Coronary artery (tissue), 2 donors: ENCODE measurements around the gene LMF1.

Source experiments
- DNase-seq: peaks from one replicate; pipeline ENCODE4 v3.0.0-alpha.2; 2017; ENCODE audit warnings: low spot score
- H3K27ac ChIP-seq, 2 donors: fragments of 200-600 bp; sonication (generic); one replicate each; pipeline ENCODE4 v1.5.1; 2016 to 2019
- H3K4me3 ChIP-seq: fragments of 200-600 bp; sonication (generic); 2 replicates; pipeline ENCODE4 v1.5.1; 2016; ENCODE audit warnings: mild to moderate bottlenecking, moderate library complexity
- CTCF ChIP-seq: fragments of 200-600 bp; sonication (generic); IDR thresholded peaks from one replicate; pipeline ENCODE4 v1.5.1; 2019; ENCODE audit warnings: antibody characterized with exemption

Gene LMF1

GRCh38 chr16:931626-932500 is 38.9 kb downstream of the LMF1 start:
- Histone ChIP-seq H3K27ac (no peak overlapping the region), H3K4me3 (no peak overlapping the region)
- DNase-seq = no peak
- no peak for TF ChIP-seq CTCF

- H3K4me3 ChIP-seq = no peak overlapping the region
- no peak for TF ChIP-seq CTCF
- no peak overlapping the region for H3K27ac ChIP-seq
- no peak for DNase-seq
Observed at GRCh38 chr16:931171-931570, 39.6 kb downstream of the LMF1 start.

- no peak overlapping the region for H3K4me3 ChIP-seq
- no peak for DNase-seq
- TF ChIP-seq CTCF = no peak
- H3K27ac ChIP-seq = no peak overlapping the region
Observed at GRCh38 chr16:930511-930910, 40.3 kb downstream of the LMF1 start.

- no peak for DNase-seq
- Histone ChIP-seq H3K4me3 (no peak overlapping the region), H3K27ac (no peak overlapping the region)
- TF ChIP-seq CTCF = no peak
Observed at GRCh38 chr16:930076-930475, 40.7 kb downstream of the LMF1 start.

GRCh38 chr16:929227-930073 is 41.3 kb downstream of the LMF1 start:
- no peak overlapping the region for H3K27ac ChIP-seq
- H3K4me3 ChIP-seq = no peak overlapping the region
- no peak for TF ChIP-seq CTCF
- DNase-seq = no peak

GRCh38 chr16:928526-928925 is 42.3 kb downstream of the LMF1 start:
- H3K27ac ChIP-seq = no peak overlapping the region
- no peak overlapping the region for H3K4me3 ChIP-seq
- DNase-seq = no peak
- no peak for TF ChIP-seq CTCF
